Central memory CD8-positive, alpha-beta T cell (primary cell): ENCODE measurements around the gene TMEM87A.
A peak's percentile ranks its signal among the peaks of the same experiment; 100 is the strongest.
"Not testable (repeated sequence)": the region's sequence is repeated elsewhere in the genome, so short reads cannot be mapped to it uniquely, and the experiment has no call there.

Experiments used
- ATAC-seq: fragments of 150-1000 bp; cut with Tn5 transposase; replicated peaks from 2 replicates; pipeline ENCODE4 v1.10.0; 2022; ENCODE audit warnings: mild to moderate bottlenecking, moderate FRiP score, moderate number of reproducible peaks; ENCODE audit not compliant: poor library complexity, severe bottlenecking; ENCODE audit errors: extremely low read depth
- DNase-seq, 2 donors: peaks; one replicate each; pipeline ENCODE4 v3.0.0; 2021; ENCODE audit warnings: low spot score in 2 of 2
- H3K27ac Mint-ChIP-seq: one replicate; pipeline ENCODE4 v1.8.0; 2022; ENCODE audit warnings: low read depth, mild to moderate bottlenecking, moderate library complexity, mixed read lengths
- H3K27me3 Mint-ChIP-seq: one replicate; pipeline ENCODE4 v1.8.0; 2022; ENCODE audit warnings: mixed read lengths
- H3K36me3 Mint-ChIP-seq: one replicate; pipeline ENCODE4 v1.8.0; 2022; ENCODE audit warnings: mild to moderate bottlenecking, moderate library complexity, mixed read lengths; ENCODE audit not compliant: insufficient read depth
- H3K4me1 Mint-ChIP-seq: one replicate; pipeline ENCODE4 v1.8.0; 2022; ENCODE audit warnings: mixed read lengths
- H3K4me3 Mint-ChIP-seq: one replicate; pipeline ENCODE4 v1.8.0; 2022; ENCODE audit warnings: mild to moderate bottlenecking, moderate library complexity, mixed read lengths
- H3K9me3 Mint-ChIP-seq: one replicate; pipeline ENCODE4 v1.8.0; 2022; ENCODE audit warnings: mixed read lengths

TMEM87A gene

GRCh38 chr15:42253300-42253699 lies 19.9 kb downstream of the TMEM87A start:
- DNase-seq (no peak), ATAC-seq (no peak)
- peaks cover 24% of the 10 kb centered on the region for H3K36me3 Mint-ChIP-seq
- H3K4me3 Mint-ChIP-seq: no peak overlapping the region
- no peak overlapping the region for H3K27ac Mint-ChIP-seq
- peaks cover 16% of the 10 kb centered on the region for H3K9me3 Mint-ChIP-seq
- peaks cover 31% of the 10 kb centered on the region for H3K4me1 Mint-ChIP-seq
- no peaks in the 10 kb centered on the region for H3K27me3 Mint-ChIP-seq

- H3K36me3 Mint-ChIP-seq: peaks cover 54% of the 10 kb centered on the region
- no peaks in the 10 kb centered on the region for H3K9me3 Mint-ChIP-seq
- no peak overlapping the region for H3K27ac Mint-ChIP-seq
These were observed 32.4 kb downstream of the TMEM87A start for GRCh38 chr15:42240823-42241222.

DNA sequence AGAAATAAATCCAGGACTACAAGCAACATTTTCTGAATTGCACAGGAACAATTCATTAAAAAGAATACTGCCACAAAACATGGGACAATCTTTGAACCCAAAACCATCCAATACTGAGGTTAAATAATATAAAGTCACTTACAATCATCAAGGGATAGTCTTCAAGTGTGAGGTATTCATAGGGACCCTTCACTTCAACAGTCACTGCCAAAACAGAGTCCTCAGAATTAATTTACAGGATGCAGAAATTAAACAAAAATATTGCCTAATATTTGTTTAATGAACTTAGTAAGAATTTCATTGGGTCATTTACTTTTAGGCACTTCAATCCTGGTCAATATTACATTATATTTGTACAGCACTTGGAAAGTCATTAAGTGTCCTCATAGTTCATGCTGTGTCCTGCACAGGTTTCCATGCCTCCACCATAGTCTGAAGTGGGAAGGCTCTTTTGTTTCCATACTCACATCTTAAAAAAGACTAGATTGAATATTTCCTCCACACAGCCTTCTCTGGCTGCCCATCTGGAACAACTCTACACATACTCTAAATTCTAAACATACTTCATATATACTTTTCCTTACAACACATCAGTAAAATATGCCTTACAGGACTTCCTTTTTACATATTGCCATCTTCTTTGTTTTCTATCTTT lies 33.6 kb downstream of the TMEM87A start:
- H3K4me1 Mint-ChIP-seq: no peaks in the 10 kb centered on the region
- DNase-seq: no peak
- H3K36me3 Mint-ChIP-seq: peaks cover 61% of the 10 kb centered on the region
- H3K27ac Mint-ChIP-seq: no peak overlapping the region
- ATAC-seq: no peak
- no peaks in the 10 kb centered on the region for H3K27me3 Mint-ChIP-seq
- H3K9me3 Mint-ChIP-seq: no peaks in the 10 kb centered on the region
- H3K4me3 Mint-ChIP-seq: no peak overlapping the region

More at GRCh38 chr15:42240823-42241222, 32.4 kb downstream of the TMEM87A start:
- DNase-seq: no peak
- Mint-ChIP-seq H3K4me3 (no peak overlapping the region), H3K27me3 (no peaks in the 10 kb centered on the region), H3K4me1 (peaks cover 2% of the 10 kb centered on the region)
- no peak for ATAC-seq

- peaks cover 61% of the 10 kb centered on the region for H3K36me3 Mint-ChIP-seq
- H3K4me3 Mint-ChIP-seq: no peak overlapping the region
- DNase-seq (no peak), ATAC-seq (no peak)
- no peaks in the 10 kb centered on the region for H3K9me3 Mint-ChIP-seq
- no peaks in the 10 kb centered on the region for H3K4me1 Mint-ChIP-seq
- no peaks in the 10 kb centered on the region for H3K27me3 Mint-ChIP-seq
- no peak overlapping the region for H3K27ac Mint-ChIP-seq
These were observed 40.1 kb downstream of the TMEM87A start for GRCh38 chr15:42233107-42233506.

DNA sequence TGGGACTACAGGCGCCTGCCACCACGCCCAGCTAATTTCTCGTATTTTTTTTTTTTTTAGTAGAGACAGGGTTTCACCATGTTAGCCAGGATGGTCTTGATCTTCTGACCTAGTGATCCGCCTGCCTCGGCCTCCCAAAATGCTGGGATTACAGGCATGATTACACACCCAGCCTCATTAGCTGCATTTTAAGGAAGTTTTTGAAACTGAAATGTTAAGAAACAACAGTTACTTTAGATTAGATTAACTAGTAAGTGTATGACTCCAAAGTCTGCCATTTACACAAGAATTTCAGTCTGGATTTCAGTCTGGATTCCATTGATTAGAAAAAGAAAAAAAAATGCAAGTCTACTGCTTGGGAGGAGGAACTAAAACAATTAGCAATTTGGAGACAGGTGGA lies 40.6 kb downstream of the TMEM87A start:
- DNase-seq (no peak), ATAC-seq (no peak)
- Mint-ChIP-seq H3K27ac (no peak overlapping the region), H3K27me3 (no peaks in the 10 kb centered on the region), H3K4me1 (no peaks in the 10 kb centered on the region), H3K9me3 (no peaks in the 10 kb centered on the region), H3K36me3 (peaks cover 59% of the 10 kb centered on the region), H3K4me3 (no peak overlapping the region)

- H3K4me1 Mint-ChIP-seq: no peaks in the 10 kb centered on the region
- peaks cover 56% of the 10 kb centered on the region for H3K36me3 Mint-ChIP-seq
- H3K27me3 Mint-ChIP-seq: no peaks in the 10 kb centered on the region
- ATAC-seq: no peak
- DNase-seq: no peak
- H3K27ac Mint-ChIP-seq: no peak overlapping the region
- H3K9me3 Mint-ChIP-seq: no peaks in the 10 kb centered on the region
- no peak overlapping the region for H3K4me3 Mint-ChIP-seq
These were observed 42.1 kb downstream of the TMEM87A start for GRCh38 chr15:42231088-42231487.

GRCh38 chr15:42228981-42229380 lies 44.3 kb downstream of the TMEM87A start:
- H3K27me3 Mint-ChIP-seq, H3K27ac Mint-ChIP-seq, H3K4me1 Mint-ChIP-seq, DNase-seq, H3K4me3 Mint-ChIP-seq, H3K9me3 Mint-ChIP-seq, ATAC-seq: not testable (repeated sequence)
- H3K36me3 Mint-ChIP-seq: peaks cover 62% of the 10 kb centered on the region

GRCh38 chr15:42228036-42228435 lies 45.2 kb downstream of the TMEM87A start:
- Mint-ChIP-seq H3K36me3 (peaks cover 57% of the 10 kb centered on the region), H3K27ac (no peak overlapping the region), H3K27me3 (no peaks in the 10 kb centered on the region), H3K4me1 (no peaks in the 10 kb centered on the region), H3K4me3 (no peak overlapping the region), H3K9me3 (no peaks in the 10 kb centered on the region)
- DNase-seq (no peak), ATAC-seq (no peak)

GRCh38 chr15:42226648-42227047 lies 46.6 kb downstream of the TMEM87A start:
- no peak for DNase-seq
- Mint-ChIP-seq H3K4me3 (no peak overlapping the region), H3K36me3 (peaks cover 60% of the 10 kb centered on the region), H3K9me3 (no peaks in the 10 kb centered on the region), H3K4me1 (no peaks in the 10 kb centered on the region), H3K27ac (no peak overlapping the region), H3K27me3 (no peaks in the 10 kb centered on the region)
- no peak for ATAC-seq

DNA sequence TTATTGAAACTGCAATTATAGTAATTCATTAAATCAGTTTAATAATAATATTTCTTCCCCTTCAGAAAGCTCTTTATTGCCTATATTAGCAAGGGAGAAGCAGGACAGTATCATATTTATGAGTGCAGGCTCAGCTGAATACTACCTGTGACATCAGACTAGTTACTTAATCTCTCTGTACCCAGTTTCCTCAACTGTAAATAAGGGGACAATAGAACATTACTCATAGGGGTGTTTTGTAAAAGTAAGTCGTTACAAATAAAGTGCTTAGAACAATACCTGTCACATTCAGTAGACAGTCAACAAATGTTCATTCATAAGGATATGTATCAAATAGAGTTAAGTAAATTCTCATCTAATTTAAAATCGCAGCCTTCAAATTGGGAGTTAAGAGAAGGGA lies 53.0 kb downstream of the TMEM87A start:
- Mint-ChIP-seq H3K27ac (no peak overlapping the region), H3K4me3 (no peak overlapping the region), H3K27me3 (no peaks in the 10 kb centered on the region), H3K4me1 (no peaks in the 10 kb centered on the region), H3K36me3 (peaks cover 53% of the 10 kb centered on the region), H3K9me3 (no peaks in the 10 kb centered on the region)
- DNase-seq: no peak
- ATAC-seq: no peak

DNA sequence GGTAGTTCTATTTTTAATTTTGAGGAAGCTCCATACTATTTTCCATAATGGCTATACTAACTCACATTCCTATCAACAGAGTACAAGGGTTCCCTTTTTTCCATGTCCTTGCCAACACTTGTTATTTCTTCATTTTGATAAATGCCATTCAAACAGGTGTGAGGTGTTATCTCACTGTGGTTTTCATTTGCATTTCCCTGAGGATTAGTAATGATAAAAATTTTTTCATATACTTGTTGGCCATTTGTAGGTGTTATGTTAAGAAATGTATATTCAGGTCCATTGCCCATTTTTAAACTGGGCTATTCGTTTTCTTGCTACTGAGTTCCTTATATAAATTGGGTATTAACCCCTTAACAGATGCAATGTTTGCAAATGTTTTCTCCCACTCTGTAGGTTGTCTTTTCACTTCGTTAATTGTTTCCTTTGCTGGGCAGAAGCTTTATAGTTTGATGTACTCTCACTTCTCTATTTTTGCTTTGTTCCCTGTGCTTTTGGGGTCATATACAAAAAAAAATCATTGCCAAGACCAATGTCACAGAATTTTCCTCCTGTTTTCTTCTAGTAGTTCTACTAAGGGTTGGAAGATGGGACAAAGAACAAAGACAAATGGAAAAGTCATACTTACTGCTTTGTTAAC lies 54.2 kb downstream of the TMEM87A start:
- no peaks in the 10 kb centered on the region for H3K4me1 Mint-ChIP-seq
- H3K9me3 Mint-ChIP-seq: no peaks in the 10 kb centered on the region
- H3K36me3 Mint-ChIP-seq: peaks cover 42% of the 10 kb centered on the region
- no peak for DNase-seq
- no peak for ATAC-seq
- H3K27me3 Mint-ChIP-seq: no peaks in the 10 kb centered on the region
- no peak overlapping the region for H3K27ac Mint-ChIP-seq
- H3K4me3 Mint-ChIP-seq: no peak overlapping the region

DNA sequence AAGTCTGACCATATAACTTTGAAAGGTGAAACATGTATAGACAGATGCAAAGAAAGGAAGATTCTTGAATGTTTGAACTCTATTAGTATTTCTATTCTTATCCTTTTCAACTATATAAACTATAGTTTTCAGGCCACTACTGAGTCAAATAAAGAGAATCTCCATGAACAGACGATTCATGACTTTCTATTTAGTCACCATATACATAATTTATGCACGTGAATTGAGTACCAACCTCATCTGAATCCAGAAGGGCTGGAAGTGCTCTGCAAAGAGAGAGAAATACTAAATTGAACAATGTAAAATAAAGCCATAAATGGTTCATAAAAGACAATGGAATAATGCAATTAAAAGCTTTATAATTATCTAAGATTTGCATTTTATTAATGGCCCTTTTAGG lies 55.7 kb downstream of the TMEM87A start:
- DNase-seq (no peak), ATAC-seq (no peak)
- Mint-ChIP-seq H3K4me1 (no peaks in the 10 kb centered on the region), H3K9me3 (no peaks in the 10 kb centered on the region), H3K27me3 (no peaks in the 10 kb centered on the region), H3K4me3 (no peak overlapping the region), H3K36me3 (peaks cover 35% of the 10 kb centered on the region), H3K27ac (peak overlapping the region; percentile 10)
